ENCODE data around the gene CES2. TPM values are rescaled to one million over a fixed set of nuclear protein-coding genes. Genes with fewer than 3 reads are reported as not detected.

Gene CES2
- total and polyA plus RNA-seq, 8 donors: 16.9 to 893 (median 37.8) TPM

GRCh38 chr16:66914541-66914940 lies 20.8 kb upstream of the CES2 start:
- H3K4me1 ChIP-seq: peaks cover 0 to 11% (median 5%) of the 10 kb centered on the region in 4 donors
- intact Hi-C loops (cut with DNase I; ENCODE audit: low total_unique reads): no loop called here

GRCh38 chr16:66915041-66915440 lies 20.3 kb upstream of the CES2 start:
- no peak for DNase-seq
- Histone ChIP-seq H3K9me3 (no peaks in the 10 kb centered on the region), H3K4me3 (no peak overlapping the region), H3K4me1 (peaks cover 0 to 16% (median 8%) of the 10 kb centered on the region in 4 donors), H3K27ac (no peak overlapping the region), H3K27me3 (no peaks in the 10 kb centered on the region), H3K36me3 (no peaks in the 10 kb centered on the region)
- WGBS, 5 donors: 51 to 69% (median 64%) methylated on average over 6 to 7 of the region's 7 CpGs
- TF ChIP-seq, protein P1, sequence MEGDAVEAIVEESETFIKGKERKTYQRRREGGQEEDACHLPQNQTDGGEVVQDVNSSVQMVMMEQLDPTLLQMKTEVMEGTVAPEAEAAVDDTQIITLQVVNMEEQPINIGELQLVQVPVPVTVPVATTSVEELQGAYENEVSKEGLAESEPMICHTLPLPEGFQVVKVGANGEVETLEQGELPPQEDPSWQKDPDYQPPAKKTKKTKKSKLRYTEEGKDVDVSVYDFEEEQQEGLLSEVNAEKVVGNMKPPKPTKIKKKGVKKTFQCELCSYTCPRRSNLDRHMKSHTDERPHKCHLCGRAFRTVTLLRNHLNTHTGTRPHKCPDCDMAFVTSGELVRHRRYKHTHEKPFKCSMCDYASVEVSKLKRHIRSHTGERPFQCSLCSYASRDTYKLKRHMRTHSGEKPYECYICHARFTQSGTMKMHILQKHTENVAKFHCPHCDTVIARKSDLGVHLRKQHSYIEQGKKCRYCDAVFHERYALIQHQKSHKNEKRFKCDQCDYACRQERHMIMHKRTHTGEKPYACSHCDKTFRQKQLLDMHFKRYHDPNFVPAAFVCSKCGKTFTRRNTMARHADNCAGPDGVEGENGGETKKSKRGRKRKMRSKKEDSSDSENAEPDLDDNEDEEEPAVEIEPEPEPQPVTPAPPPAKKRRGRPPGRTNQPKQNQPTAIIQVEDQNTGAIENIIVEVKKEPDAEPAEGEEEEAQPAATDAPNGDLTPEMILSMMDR (IDR thresholded peaks at IDR 0.05): no peak
- no peak for TF ChIP-seq EP300 (IDR thresholded peaks at IDR 0.05)
- TF ChIP-seq POLR2AphosphoS5 (IDR thresholded peaks at IDR 0.05): no peak
- TF ChIP-seq POLR2A (IDR thresholded peaks at IDR 0.05): no peak
- intact Hi-C loops (cut with DNase I; ENCODE audit: low total_unique reads): no loop called here

More at GRCh38 chr16:66914541-66914940, 20.8 kb upstream of the CES2 start:
- DNase-seq: no peak
- Histone ChIP-seq H3K27ac (no peak overlapping the region), H3K27me3 (no peaks in the 10 kb centered on the region), H3K9me3 (no peaks in the 10 kb centered on the region), H3K4me3 (no peak overlapping the region), H3K36me3 (no peaks in the 10 kb centered on the region)
- TF ChIP-seq, protein P1 (IDR thresholded peaks at IDR 0.05): no peak
- TF ChIP-seq EP300 (IDR thresholded peaks at IDR 0.05) (no peak), POLR2AphosphoS5 (IDR thresholded peaks at IDR 0.05) (no peak), POLR2A (IDR thresholded peaks at IDR 0.05) (no peak)
- 95 to 98% (median 96%) methylated on average over 7 of the region's 7 CpGs for WGBS, 5 donors

DNA sequence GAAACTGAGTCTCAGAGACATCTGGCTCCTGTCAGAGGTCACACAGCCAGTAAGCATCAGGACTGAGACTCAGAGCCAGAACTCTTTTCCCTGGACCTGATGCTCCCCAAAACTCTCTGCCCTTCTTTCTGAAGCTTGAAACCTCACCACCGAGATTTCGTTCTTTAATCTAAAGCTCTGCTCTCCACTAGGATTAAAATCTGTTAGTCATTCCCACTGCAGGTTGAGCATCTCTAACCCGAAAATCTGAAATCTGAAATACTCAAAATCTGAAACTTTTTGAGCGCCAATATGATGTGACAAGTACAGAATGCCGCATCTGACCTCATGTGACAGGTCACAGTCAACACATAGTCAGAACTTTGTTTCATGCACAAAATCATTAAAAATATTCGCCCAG lies 18.8 kb upstream of the CES2 start:
- Histone ChIP-seq H3K27me3 (peaks cover 0 to 8% (median 0%) of the 10 kb centered on the region in 3 donors), H3K27ac (no peak overlapping the region), H3K4me1 (peaks cover 0 to 29% (median 13%) of the 10 kb centered on the region in 4 donors), H3K36me3 (peaks cover 0 to 2% (median 0%) of the 10 kb centered on the region in 4 donors), H3K9me3 (no peaks in the 10 kb centered on the region), H3K4me3 (no peak overlapping the region)
- WGBS, 5 donors: 83 to 91% (median 85%) methylated on average over 6 of the region's 6 CpGs
- TF ChIP-seq POLR2AphosphoS5 (IDR thresholded peaks at IDR 0.05) (no peak), POLR2A (IDR thresholded peaks at IDR 0.05) (no peak), EP300 (IDR thresholded peaks at IDR 0.05) (no peak)
- TF ChIP-seq, protein P1 (IDR thresholded peaks at IDR 0.05): no peak
- no peak for DNase-seq
- intact Hi-C loops (cut with DNase I; ENCODE audit: low total_unique reads): no loop called here

GRCh38 chr16:66917741-66918140 lies 17.6 kb upstream of the CES2 start:
- peaks cover 0 to 39% (median 19%) of the 10 kb centered on the region in 4 donors for H3K4me1 ChIP-seq
- H3K27me3 ChIP-seq: peaks cover 0 to 17% (median 0%) of the 10 kb centered on the region in 3 donors
- H3K9me3 ChIP-seq: no peaks in the 10 kb centered on the region
- H3K4me3 ChIP-seq: no peak overlapping the region
- intact Hi-C loops (cut with DNase I; ENCODE audit: low total_unique reads): no loop called here
- peaks cover 0 to 8% (median 0%) of the 10 kb centered on the region in 4 donors for H3K36me3 ChIP-seq
- TF ChIP-seq POLR2A (IDR thresholded peaks at IDR 0.05) (no peak), POLR2AphosphoS5 (IDR thresholded peaks at IDR 0.05) (no peak), EP300 (IDR thresholded peaks at IDR 0.05) (no peak)
- TF ChIP-seq, protein P1 (IDR thresholded peaks at IDR 0.05): no peak
- 85 to 91% (median 88%) methylated on average over 9 of the region's 9 CpGs for WGBS, 5 donors
- DNase-seq: no peak
- H3K27ac ChIP-seq: no peak overlapping the region

Measured in stomach (tissue), 9 donors.